ENCODE measurements around the gene ARSD.

Gene ARSD

GRCh38 chrX:2862404-2862803 is 66.7 kb downstream of the ARSD start:
- no peak for DNase-seq

GRCh38 chrX:2859197-2859797 is 69.8 kb downstream of the ARSD start:
- no peak for DNase-seq

GRCh38 chrX:2857566-2857965 is 71.6 kb downstream of the ARSD start:
- no peak for DNase-seq

- no peak for DNase-seq
Measured at GRCh38 chrX:2855761-2856160, 73.4 kb downstream of the ARSD start.

GRCh38 chrX:2854918-2855317 is 74.2 kb downstream of the ARSD start:
- no peak for DNase-seq
